ENCODE measurements around the gene ABHD12. TPM values are rescaled to one million over a fixed set of nuclear protein-coding genes. Genes with fewer than 3 reads are reported as not detected.

ABHD12 gene
- total RNA-seq, 2 donors from 2014 or later = 33.1 to 47.3 TPM

GRCh38 chr20:25285856-25286798, 104.5 kb downstream of the ABHD12 start:
- Mint-ChIP-seq H3K4me1 (ENCODE audit: low read depth in 2 of 2) (peaks cover 0 to 5% of the 10 kb centered on the region in 2 donors), H3K27ac (no peak overlapping the region), H3K27me3 (no peaks in the 10 kb centered on the region), H3K4me3 (no peak overlapping the region), H3K9me3 (no peaks in the 10 kb centered on the region), H3K36me3 (peaks cover 10% of the 10 kb centered on the region)
- no peak for ATAC-seq
- no peak for DNase-seq (ENCODE audit: low spot score)

- Mint-ChIP-seq H3K36me3 (peaks cover 10% of the 10 kb centered on the region), H3K4me1 (ENCODE audit: low read depth in 2 of 2) (peaks cover 0 to 5% of the 10 kb centered on the region in 2 donors), H3K4me3 (no peak overlapping the region), H3K9me3 (no peaks in the 10 kb centered on the region), H3K27ac (no peak overlapping the region), H3K27me3 (no peaks in the 10 kb centered on the region)
- DNase-seq (ENCODE audit: low spot score) (no peak), ATAC-seq (no peak)
Measured at GRCh38 chr20:25285091-25285647, 105.5 kb downstream of the ABHD12 start.

- H3K27ac Mint-ChIP-seq = no peak overlapping the region
- no peak for DNase-seq (ENCODE audit: low spot score)
Measured at GRCh38 chr20:25284131-25284601, 106.5 kb downstream of the ABHD12 start.

DNA sequence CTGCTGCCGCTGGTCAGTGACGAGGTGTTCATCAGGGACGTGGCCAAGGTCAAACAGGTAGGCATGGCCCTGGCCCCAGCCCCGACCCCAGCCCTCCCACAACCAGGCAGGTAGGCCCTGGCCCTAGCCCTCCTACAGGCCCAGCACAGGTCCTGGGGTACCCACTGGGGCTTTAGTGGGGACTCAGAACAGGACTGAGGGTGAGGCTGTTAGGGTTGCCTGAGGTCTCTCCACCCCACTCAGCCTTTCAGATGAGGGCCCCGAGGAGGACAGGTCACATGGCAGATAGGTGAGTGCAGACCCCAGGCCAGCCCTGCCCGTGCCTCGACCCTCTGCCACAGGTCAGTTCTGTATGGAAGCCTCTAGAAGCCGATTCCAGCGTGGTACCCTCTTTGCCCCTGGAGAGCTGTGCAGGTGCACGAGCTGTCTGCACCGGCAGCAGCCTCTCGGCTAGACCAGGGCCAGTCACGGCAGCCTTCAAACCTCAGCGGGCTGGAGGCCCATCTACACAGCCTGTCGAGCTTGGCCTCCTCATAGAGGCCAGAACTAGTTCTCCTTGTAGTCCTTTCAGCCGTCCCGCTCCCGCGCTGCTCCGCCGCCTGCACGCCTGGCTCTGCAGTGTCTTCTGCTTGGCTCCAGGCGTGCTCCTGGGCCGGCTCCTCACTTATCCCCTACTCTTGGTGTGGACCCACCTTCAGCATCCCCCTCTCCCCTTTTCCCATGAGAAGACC, 107.2 kb downstream of the ABHD12 start:
- no peak for ATAC-seq
- no peak for DNase-seq (ENCODE audit: low spot score)
- Mint-ChIP-seq H3K9me3 (no peaks in the 10 kb centered on the region), H3K4me1 (ENCODE audit: low read depth in 2 of 2) (peaks cover 0 to 5% of the 10 kb centered on the region in 2 donors), H3K27me3 (no peaks in the 10 kb centered on the region), H3K27ac (no peak overlapping the region), H3K36me3 (peaks cover 10% of the 10 kb centered on the region), H3K4me3 (no peak overlapping the region)

More at GRCh38 chr20:25284131-25284601, 106.5 kb downstream of the ABHD12 start:
- Mint-ChIP-seq H3K9me3 (no peaks in the 10 kb centered on the region), H3K4me1 (ENCODE audit: low read depth in 2 of 2) (peaks cover 0 to 5% of the 10 kb centered on the region in 2 donors), H3K4me3 (no peak overlapping the region), H3K27me3 (no peaks in the 10 kb centered on the region), H3K36me3 (peaks cover 10% of the 10 kb centered on the region)
- ATAC-seq = no peak

- Mint-ChIP-seq H3K9me3 (no peaks in the 10 kb centered on the region), H3K4me3 (no peak overlapping the region), H3K4me1 (ENCODE audit: low read depth in 2 of 2) (peaks cover 0 to 5% of the 10 kb centered on the region in 2 donors), H3K27ac (no peak overlapping the region), H3K36me3 (peaks cover 10% of the 10 kb centered on the region), H3K27me3 (no peaks in the 10 kb centered on the region)
- DNase-seq (ENCODE audit: low spot score) (no peak), ATAC-seq (no peak)
Measured at GRCh38 chr20:25282796-25283195, 107.8 kb downstream of the ABHD12 start.

DNA sequence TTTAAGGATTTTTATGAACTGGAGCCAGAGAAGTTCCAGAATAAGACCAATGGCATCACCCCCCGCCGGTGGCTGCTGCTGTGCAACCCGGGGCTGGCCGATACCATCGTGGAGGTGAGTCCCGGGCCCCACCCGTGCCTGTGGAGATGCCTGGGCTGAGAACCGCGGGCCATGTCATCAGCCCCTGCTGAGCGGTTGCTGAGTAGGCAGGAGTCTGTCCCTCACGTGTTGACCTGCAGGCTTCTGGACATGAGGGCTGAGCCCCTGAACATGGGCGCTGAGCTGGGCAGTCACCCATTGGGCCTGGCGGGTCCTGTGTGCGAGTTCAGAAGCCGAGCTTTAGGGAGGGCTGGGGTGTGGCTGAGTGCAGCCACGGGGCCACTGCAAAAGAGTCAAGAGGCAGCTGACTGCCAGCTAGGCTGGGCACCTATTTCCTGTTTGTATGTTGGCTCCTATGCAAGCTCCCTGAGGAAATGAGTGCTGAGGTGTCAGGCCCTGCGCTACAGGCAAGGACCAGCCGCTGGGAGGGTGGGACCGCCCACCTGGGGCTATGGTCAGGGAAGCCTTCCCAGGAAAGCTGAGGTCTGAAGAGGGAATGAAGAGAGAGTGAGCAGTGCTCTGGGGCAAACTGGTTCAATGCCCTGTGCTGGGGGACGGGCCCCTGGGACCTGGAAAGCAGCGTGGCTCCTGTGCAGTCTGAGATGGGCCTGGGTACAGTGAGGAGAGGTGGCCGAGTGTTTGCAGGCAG, 108.4 kb downstream of the ABHD12 start:
- DNase-seq (ENCODE audit: low spot score) (no peak), ATAC-seq (no peak)
- Mint-ChIP-seq H3K4me1 (ENCODE audit: low read depth in 2 of 2) (peaks cover 0 to 5% of the 10 kb centered on the region in 2 donors), H3K9me3 (no peaks in the 10 kb centered on the region), H3K4me3 (no peak overlapping the region), H3K27me3 (no peaks in the 10 kb centered on the region), H3K27ac (no peak overlapping the region), H3K36me3 (peaks cover 10% of the 10 kb centered on the region)

DNA sequence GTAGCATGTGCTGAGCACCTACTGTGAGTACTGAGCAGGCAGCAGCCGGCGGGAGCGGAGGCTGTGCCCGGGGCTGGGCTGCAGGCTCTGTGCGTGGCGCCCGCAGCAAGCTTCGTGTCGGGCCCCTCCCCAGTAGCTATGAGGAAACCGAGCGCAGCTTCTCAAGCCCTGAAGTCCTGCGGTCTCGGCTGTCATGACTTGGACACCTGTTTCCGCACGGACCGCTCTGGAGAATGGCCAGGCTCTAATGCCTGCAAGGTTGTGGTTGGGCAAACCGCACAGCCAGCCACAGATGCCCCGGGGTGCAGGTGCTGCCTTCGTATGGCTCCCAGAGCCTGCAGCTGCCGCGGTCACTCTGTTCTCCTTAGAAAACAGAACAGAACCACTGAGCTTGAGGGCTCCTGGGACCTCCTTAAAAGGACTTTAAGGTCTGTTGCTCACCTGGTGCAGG, 109.1 kb downstream of the ABHD12 start:
- Mint-ChIP-seq H3K27ac (no peak overlapping the region), H3K4me3 (no peak overlapping the region), H3K9me3 (no peaks in the 10 kb centered on the region), H3K27me3 (no peaks in the 10 kb centered on the region), H3K36me3 (peaks cover 6% of the 10 kb centered on the region), H3K4me1 (ENCODE audit: low read depth in 2 of 2) (peaks cover 0 to 5% of the 10 kb centered on the region in 2 donors)
- DNase-seq (ENCODE audit: low spot score) (no peak), ATAC-seq (no peak)

GRCh38 chr20:25280574-25281535, 109.8 kb downstream of the ABHD12 start:
- Mint-ChIP-seq H3K27ac (no peak overlapping the region), H3K9me3 (no peaks in the 10 kb centered on the region), H3K4me3 (no peak overlapping the region), H3K36me3 (peaks cover 5% of the 10 kb centered on the region), H3K27me3 (no peaks in the 10 kb centered on the region), H3K4me1 (ENCODE audit: low read depth in 2 of 2) (peaks cover 0 to 5% of the 10 kb centered on the region in 2 donors)
- no peak for ATAC-seq
- no peak for DNase-seq (ENCODE audit: low spot score)

GRCh38 chr20:25280051-25280573, 110.5 kb downstream of the ABHD12 start:
- no peaks in the 10 kb centered on the region for H3K9me3 Mint-ChIP-seq
- no peaks in the 10 kb centered on the region for H3K27me3 Mint-ChIP-seq
- H3K36me3 Mint-ChIP-seq = no peaks in the 10 kb centered on the region
- no peak for DNase-seq (ENCODE audit: low spot score)
- H3K4me3 Mint-ChIP-seq = no peak overlapping the region
- no peak overlapping the region for H3K27ac Mint-ChIP-seq
- no peak for ATAC-seq
- H3K4me1 Mint-ChIP-seq (ENCODE audit: low read depth in 2 of 2) = peaks cover 0 to 2% of the 10 kb centered on the region in 2 donors

- Mint-ChIP-seq H3K4me3 (no peak overlapping the region), H3K27ac (no peak overlapping the region), H3K36me3 (no peaks in the 10 kb centered on the region), H3K4me1 (ENCODE audit: low read depth in 2 of 2) (peaks cover 0 to 2% of the 10 kb centered on the region in 2 donors), H3K9me3 (no peaks in the 10 kb centered on the region), H3K27me3 (no peaks in the 10 kb centered on the region)
- ATAC-seq (no peak), DNase-seq (ENCODE audit: low spot score) (no peak)
Measured at GRCh38 chr20:25279403-25279802, 111.2 kb downstream of the ABHD12 start.

GRCh38 chr20:25278636-25279361, 111.8 kb downstream of the ABHD12 start:
- Mint-ChIP-seq H3K4me1 (ENCODE audit: low read depth in 2 of 2) (peaks cover 0 to 2% of the 10 kb centered on the region in 2 donors), H3K36me3 (no peaks in the 10 kb centered on the region), H3K27me3 (no peaks in the 10 kb centered on the region), H3K9me3 (no peaks in the 10 kb centered on the region), H3K4me3 (no peak overlapping the region), H3K27ac (no peak overlapping the region)
- ATAC-seq = no peak
- DNase-seq (ENCODE audit: low spot score) = no peak
